Measurements from ENCODE around the gene AP2A2.

Gene AP2A2

GRCh38 chr11:1038921-1039320 lies 113.3 kb downstream of the AP2A2 start:
- Histone ChIP-seq H3K4me3 (ENCODE audit: low read depth, low read length) (no peak overlapping the region), H3K27ac (no peak overlapping the region), H3K27me3 (ENCODE audit: insufficient read depth, low read depth, severe bottlenecking) (no peaks in the 10 kb centered on the region), H3K36me3 (no peaks in the 10 kb centered on the region), H3K9me3 (ENCODE audit: severe bottlenecking) (no peaks in the 10 kb centered on the region)
- TF ChIP-seq, protein P1, sequence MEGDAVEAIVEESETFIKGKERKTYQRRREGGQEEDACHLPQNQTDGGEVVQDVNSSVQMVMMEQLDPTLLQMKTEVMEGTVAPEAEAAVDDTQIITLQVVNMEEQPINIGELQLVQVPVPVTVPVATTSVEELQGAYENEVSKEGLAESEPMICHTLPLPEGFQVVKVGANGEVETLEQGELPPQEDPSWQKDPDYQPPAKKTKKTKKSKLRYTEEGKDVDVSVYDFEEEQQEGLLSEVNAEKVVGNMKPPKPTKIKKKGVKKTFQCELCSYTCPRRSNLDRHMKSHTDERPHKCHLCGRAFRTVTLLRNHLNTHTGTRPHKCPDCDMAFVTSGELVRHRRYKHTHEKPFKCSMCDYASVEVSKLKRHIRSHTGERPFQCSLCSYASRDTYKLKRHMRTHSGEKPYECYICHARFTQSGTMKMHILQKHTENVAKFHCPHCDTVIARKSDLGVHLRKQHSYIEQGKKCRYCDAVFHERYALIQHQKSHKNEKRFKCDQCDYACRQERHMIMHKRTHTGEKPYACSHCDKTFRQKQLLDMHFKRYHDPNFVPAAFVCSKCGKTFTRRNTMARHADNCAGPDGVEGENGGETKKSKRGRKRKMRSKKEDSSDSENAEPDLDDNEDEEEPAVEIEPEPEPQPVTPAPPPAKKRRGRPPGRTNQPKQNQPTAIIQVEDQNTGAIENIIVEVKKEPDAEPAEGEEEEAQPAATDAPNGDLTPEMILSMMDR (IDR thresholded peaks at IDR 0.05; ENCODE audit: low read depth, low read length): no peak
- DNase-seq: no peak

DNA sequence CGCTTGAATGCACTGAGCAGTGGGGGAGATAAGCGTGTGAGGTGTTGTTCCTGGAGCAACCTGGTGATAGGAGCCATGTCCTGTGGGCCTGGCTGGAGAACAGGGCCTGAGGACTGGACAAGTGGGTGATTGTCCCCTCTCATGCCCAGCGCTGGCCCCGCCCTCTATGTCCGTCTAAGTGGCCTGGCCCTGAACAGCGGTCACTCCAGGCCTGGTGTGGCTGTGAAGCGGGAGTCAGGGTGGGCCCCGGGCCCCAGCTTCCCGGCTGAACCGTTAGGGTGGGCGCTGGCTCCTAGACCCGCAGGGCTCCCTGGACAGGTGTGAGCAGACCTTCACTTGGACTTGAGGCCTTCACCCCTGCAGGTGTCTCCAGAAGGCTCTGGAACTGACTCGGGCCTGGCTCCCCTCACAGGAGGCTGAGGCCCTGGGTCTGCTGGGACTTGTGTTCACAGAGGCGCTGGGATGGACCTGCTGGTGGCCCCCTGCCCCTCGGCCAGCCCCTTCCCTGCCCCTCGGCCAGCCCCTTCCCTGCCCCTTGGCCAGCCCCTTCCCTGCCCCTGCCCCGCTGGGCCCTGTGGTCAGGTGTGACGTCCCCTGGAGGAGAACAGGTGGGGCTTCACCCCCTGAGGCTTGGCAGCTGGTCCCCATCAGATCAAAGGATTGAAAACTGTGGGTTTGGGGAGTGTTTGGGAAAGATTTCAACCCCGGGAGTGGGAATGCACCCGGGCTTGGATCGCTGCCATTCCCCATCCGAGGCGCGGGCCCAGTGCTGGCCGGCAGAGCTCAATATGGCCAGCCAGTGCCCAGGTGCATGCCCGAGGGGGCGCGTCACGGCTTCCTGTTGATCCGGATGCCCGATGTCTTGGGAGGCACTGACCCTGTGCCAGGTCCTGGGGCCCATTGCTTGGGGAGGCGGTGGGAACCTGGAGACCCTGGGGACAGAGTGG lies 114.1 kb downstream of the AP2A2 start:
- no peak for DNase-seq
- H3K36me3 ChIP-seq: no peaks in the 10 kb centered on the region

GRCh38 chr11:1040428-1041148 lies 114.9 kb downstream of the AP2A2 start:
- H3K27me3 ChIP-seq (ENCODE audit: insufficient read depth, low read depth, severe bottlenecking): no peaks in the 10 kb centered on the region
- H3K4me3 ChIP-seq (ENCODE audit: low read depth, low read length): no peak overlapping the region
- H3K36me3 ChIP-seq: no peaks in the 10 kb centered on the region
- no peak for DNase-seq
- TF ChIP-seq, protein P1 (IDR thresholded peaks at IDR 0.05; ENCODE audit: low read depth, low read length): no peak
- H3K27ac ChIP-seq: no peak overlapping the region
- no peaks in the 10 kb centered on the region for H3K9me3 ChIP-seq (ENCODE audit: severe bottlenecking)

More for the DNA sequence above, 114.1 kb downstream of the AP2A2 start:
- TF ChIP-seq, protein P1 (IDR thresholded peaks at IDR 0.05; ENCODE audit: low read depth, low read length): no peak
- Histone ChIP-seq H3K9me3 (ENCODE audit: severe bottlenecking) (no peaks in the 10 kb centered on the region), H3K27ac (no peak overlapping the region), H3K4me3 (ENCODE audit: low read depth, low read length) (no peak overlapping the region), H3K27me3 (ENCODE audit: insufficient read depth, low read depth, severe bottlenecking) (no peaks in the 10 kb centered on the region)

DNA sequence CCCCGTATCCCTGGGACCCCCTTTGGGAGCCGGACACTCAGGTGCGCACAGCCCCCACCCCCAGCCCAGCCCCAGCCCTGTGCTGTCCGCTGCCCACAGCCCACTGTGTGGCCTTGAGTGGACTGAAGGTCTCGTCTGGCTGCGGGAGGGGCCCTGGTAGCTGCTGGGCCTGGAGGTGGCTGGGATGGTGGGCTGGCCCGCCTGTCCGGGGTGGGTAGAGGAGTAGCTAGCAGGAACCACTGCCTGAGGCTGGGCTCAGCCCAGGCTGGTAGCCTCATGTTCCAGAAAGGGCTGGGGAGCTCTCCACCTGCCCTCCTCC lies 115.4 kb downstream of the AP2A2 start:
- DNase-seq: no peak
- Histone ChIP-seq H3K27me3 (ENCODE audit: insufficient read depth, low read depth, severe bottlenecking) (no peaks in the 10 kb centered on the region), H3K27ac (no peak overlapping the region), H3K36me3 (no peaks in the 10 kb centered on the region), H3K9me3 (ENCODE audit: severe bottlenecking) (no peaks in the 10 kb centered on the region), H3K4me3 (ENCODE audit: low read depth, low read length) (no peak overlapping the region)
- TF ChIP-seq, protein P1 (IDR thresholded peaks at IDR 0.05; ENCODE audit: low read depth, low read length): no peak

- no peaks in the 10 kb centered on the region for H3K27me3 ChIP-seq (ENCODE audit: insufficient read depth, low read depth, severe bottlenecking)
- H3K27ac ChIP-seq: no peak overlapping the region
- no peak overlapping the region for H3K4me3 ChIP-seq (ENCODE audit: low read depth, low read length)
- H3K36me3 ChIP-seq: no peaks in the 10 kb centered on the region
- DNase-seq: no peak
- no peaks in the 10 kb centered on the region for H3K9me3 ChIP-seq (ENCODE audit: severe bottlenecking)
- TF ChIP-seq, protein P1 (IDR thresholded peaks at IDR 0.05; ENCODE audit: low read depth, low read length): no peak
Observed at GRCh38 chr11:1041471-1041870, 115.8 kb downstream of the AP2A2 start.

Data from WERI-Rb-1 (cell line).